D721Med (cell line): ENCODE data around the gene SH2B3.
"Not testable (repeated sequence)": the region's sequence is repeated elsewhere in the genome, so short reads cannot be mapped to it uniquely, and the experiment has no call there.

Experiments used
- DNase-seq: peaks from one replicate; pipeline ENCODE4 v3.0.0; 2011; ENCODE audit warnings: low spot score; ENCODE audit not compliant: insufficient read length
- FAIRE-seq: peaks from 2 replicates; lab custom pipeline; 2011; peaks lifted over from hg19 to GRCh38; lab: Jason Lieb, UNC
- TF ChIP-seq, protein P1 (sequence below): IDR thresholded peaks from 2 replicates; pipeline ENCODE4 v1.5.1; 2012; ENCODE audit warnings: mild to moderate bottlenecking, control low read depth; ENCODE audit not compliant: insufficient read depth; ENCODE audit errors: missing control alignments

Gene SH2B3

DNA sequence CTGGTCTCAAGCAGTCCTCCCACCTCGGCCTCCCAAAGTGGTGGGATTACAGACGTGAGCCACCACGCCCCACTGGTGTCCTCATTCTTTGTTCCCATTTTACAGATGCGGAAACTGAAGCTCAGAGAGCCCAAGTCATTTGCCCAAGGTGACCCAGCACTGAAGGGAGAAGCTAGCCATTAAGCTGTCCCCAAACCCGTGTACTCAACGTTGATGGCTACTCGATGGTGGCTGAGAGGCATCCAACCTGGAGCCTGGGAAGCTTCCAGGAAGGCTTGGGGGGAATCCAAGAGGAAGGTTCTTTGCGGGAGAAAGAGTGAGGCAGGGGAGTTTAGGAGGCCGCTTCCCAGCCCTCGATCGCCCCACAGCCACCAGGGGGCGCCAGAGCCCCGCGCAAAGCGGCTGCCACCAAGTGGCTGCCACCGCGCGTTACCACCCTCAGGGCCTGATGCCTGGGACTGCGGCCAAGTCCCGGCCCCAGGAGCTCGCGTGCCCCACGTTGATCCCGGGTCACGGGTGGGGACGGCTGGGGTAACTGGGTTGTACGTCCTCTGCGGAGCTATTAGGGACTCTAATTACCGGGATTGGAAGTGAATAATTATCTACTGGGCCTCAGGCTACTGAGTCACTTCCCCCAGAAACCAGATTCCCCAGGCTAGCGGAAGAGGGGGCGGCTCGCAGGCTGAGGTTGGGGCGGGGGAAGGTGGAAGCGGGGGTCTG lies 8.8 kb upstream of the SH2B3 start:
- TF ChIP-seq, protein P1, sequence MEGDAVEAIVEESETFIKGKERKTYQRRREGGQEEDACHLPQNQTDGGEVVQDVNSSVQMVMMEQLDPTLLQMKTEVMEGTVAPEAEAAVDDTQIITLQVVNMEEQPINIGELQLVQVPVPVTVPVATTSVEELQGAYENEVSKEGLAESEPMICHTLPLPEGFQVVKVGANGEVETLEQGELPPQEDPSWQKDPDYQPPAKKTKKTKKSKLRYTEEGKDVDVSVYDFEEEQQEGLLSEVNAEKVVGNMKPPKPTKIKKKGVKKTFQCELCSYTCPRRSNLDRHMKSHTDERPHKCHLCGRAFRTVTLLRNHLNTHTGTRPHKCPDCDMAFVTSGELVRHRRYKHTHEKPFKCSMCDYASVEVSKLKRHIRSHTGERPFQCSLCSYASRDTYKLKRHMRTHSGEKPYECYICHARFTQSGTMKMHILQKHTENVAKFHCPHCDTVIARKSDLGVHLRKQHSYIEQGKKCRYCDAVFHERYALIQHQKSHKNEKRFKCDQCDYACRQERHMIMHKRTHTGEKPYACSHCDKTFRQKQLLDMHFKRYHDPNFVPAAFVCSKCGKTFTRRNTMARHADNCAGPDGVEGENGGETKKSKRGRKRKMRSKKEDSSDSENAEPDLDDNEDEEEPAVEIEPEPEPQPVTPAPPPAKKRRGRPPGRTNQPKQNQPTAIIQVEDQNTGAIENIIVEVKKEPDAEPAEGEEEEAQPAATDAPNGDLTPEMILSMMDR: peak; percentile 94
- peak; percentile 93 for DNase-seq
- no peak for FAIRE-seq

DNA sequence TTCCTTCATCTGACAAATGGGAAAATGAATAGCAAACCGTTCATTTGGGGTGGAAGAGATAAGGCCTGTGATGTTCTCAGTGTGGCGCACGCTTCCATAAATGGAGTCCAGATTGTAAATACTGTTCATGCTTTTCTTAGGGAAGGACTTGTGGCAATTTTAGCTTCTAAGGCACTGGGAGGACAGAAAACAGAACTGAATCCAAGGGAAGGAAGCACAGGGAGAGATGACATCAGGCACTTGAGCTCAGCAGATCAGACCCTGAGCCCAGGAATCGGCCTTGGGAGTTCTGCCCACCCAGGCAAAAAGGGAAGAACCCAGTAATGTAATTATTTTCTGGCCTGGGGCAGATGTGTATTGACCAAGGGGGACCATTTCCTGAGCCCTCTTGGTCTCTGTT lies 7.2 kb upstream of the SH2B3 start:
- TF ChIP-seq, protein P1: no peak
- DNase-seq (no peak), FAIRE-seq (no peak)

DNA sequence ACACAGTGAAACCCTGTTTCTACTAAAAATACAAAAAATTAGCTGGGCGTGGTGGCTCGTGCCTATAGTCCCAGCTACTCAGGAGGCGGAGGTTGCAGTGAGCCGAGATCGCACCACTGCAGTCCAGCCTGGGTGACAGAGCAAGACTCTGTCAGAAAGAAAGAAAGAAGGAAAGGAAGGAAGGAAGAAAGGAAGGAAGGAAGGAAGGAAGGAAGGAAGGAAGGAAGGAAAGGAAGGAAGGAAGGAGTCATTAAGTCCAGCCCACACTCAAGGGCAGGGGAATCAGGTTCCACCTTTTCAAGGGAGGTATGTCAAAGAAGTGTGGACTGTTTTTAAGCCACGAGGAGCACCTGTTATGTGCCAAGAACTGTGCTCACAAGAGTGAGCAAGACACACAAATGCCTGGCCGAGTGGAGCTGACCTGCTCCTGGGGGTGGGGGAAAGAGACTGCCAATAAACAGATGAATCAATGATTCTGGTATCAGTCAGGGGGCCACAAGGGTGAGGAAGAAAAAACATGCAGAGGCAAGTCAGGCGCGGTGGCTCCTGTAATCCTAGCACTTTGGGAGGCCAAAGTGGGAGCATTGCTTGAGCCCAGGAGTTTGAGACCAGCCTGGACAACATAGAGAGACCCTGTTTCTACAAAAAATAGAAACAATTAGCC lies 5.8 kb upstream of the SH2B3 start:
- not testable (repeated sequence) for FAIRE-seq, DNase-seq

DNA sequence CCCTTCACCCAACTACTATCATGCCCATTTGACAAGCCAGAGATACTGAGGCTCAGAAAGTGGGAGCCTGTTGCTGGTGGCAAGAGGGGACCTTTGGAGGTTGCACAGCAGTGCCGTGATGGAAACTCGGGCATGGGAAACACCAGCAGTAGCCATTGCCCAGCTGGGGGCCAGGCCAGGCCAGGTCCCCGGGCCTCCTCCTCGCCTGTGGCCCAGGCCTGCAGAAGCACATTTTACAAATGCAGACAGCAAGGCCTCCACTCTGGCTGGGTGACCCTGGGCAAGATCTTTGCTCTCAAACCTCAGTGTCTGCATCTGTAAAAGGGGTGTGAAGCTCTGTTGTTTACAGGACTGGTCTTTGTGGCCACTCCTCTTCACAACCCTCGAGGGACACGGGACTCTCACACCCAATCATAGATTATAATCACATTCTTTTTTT lies 4.5 kb upstream of the SH2B3 start:
- TF ChIP-seq, protein P1: no peak
- FAIRE-seq (no peak), DNase-seq (no peak)

DNA sequence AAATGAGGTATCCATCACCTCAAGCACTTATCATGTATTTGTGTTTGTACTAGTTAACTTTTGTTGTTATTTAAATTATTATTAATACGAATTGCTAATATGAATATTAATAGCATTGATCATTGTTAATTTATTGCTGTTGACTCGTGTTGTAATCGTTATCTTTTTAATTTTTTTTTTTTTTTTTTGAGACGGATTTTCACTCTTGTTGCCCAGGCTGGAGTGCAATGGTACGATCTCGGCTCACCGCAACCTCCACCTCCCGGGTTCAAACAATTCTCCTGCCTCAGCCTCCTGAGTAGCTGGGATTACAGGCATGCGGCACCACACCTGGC lies 3.3 kb upstream of the SH2B3 start:
- DNase-seq, FAIRE-seq: not testable (repeated sequence)

DNA sequence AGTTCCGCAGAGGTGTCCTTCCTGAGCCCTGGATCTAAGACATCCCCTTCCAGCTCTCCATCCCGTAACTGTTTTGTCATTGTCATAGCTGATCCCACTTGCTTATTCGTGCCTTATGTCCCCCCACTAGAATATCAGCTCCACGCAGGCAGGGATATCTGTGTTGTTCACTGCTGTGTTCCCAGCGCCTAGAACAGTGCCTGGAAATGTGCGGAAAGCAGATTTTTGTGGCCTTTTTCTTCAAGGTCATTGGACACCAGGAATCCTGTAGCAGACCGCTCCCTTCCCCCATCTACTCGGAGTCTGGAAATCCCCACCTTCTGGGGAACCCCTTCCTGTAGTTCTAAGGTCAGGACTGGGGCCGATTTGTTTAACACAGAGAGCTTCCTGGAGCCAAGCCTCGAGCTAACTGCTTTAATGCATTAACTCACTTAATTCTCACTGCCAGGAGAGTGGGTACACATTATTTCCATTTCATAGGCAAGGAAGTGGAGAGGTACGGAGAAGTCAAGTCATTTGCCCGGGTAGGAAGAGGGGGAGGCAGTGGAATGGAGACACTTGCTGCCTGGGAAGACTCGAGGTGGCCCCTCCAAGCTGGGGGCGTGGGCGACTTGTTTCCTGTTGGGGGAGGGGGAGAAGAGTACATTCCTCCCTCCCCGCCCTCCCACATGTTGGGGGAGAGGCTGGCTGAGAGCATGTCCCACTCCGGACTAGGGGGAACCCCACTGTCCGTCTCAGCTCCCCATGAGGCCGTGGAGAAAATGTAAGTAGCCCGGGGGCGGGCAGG lies 1.2 kb upstream of the SH2B3 start:
- FAIRE-seq: no peak
- no peak for DNase-seq

DNA sequence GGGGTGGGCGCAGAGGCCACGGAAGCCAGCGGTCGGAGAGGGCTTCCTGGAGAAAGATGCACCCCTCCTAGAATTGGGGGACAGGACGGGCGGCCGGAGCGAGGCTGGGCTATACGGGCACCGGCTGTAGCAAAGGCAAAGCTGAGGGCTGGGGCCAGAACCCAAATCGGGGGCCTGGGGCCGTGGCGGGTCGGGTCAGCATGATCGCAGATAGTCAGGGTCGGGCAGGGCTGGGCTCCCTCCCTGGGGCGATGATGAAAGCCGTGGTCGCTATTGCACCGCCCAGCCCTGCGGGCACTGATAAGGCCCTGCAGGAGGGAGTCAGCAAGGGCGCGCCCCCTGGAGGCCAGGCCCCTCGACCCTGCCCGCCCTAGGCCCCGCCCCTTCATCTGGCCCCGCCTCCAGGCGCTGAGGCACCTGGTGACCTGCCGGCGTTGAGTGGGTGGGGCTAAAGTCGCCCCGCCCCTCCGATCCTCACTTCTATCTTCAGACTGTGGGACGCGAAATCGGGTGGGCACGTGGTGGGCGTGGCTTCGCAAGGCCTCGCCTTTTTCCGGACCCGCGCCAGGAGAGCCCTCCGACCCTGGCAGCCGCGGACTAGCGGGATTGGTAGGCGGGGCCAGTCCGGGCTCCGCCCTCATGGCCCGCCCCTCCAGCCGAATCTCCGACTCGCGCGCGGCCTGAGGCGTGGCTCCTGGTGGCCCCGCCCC lies 419 bp upstream of the SH2B3 start:
- DNase-seq (peak; percentile 99), FAIRE-seq (no peak)
- TF ChIP-seq, protein P1: peak; percentile 32

More for the DNA sequence above, 1.2 kb upstream of the SH2B3 start:
- TF ChIP-seq, protein P1: no peak
